Mammary epithelial cell (primary cell): ENCODE data around the gene ENOX2.

Experiments used
- CTCF ChIP-seq, 2 donors: IDR thresholded peaks in 1 of 2; conservative IDR thresholded peaks in 1 of 2; 2 replicates each; pipeline ENCODE4 v1.5.1; 2011 to 2012; ENCODE audit warnings: inconsistent platforms in 2 of 2, low read length in 2 of 2, mild to moderate bottlenecking in 2 of 2, control low read depth in 1 of 2, low read depth in 1 of 2; ENCODE audit not compliant: insufficient read depth in 1 of 2; ENCODE audit errors: extremely low read depth in 1 of 2
- EZH2 ChIP-seq: IDR thresholded peaks from 2 replicates; pipeline ENCODE4 v1.6.1; 2012; ENCODE audit warnings: low read length, inconsistent platforms, borderline replicate concordance

DNA sequence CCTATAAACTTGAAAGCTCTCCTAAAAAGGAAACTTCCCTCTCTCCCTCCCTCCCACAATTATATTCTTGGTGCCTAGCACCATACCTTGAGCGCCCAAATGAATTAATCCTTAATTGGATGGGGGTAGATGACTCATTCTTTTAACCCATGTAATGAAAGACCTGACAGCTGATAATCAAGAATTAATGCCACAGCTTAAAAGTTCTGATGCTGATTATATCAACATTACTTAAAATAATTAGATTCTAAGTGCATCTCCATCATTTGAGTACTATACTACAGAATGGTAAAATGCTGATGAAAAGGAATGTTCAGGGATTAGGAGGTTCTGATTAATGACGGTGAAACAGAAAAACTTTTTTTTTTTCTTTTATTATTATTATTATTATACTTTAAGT lies 117.0 kb downstream of the ENOX2 start:
- TF ChIP-seq EZH2 (no peak), CTCF (conservative IDR thresholded peaks at IDR 0.05 in 1 of 2, IDR thresholded peaks at IDR 0.05 in 1 of 2; ENCODE audit: extremely low read depth in 1 of 2, insufficient read depth in 1 of 2, low read depth in 1 of 2, low read length in 2 of 2) (no peak)
